ENCODE measurements around the gene SPOPL.

Gene SPOPL

DNA sequence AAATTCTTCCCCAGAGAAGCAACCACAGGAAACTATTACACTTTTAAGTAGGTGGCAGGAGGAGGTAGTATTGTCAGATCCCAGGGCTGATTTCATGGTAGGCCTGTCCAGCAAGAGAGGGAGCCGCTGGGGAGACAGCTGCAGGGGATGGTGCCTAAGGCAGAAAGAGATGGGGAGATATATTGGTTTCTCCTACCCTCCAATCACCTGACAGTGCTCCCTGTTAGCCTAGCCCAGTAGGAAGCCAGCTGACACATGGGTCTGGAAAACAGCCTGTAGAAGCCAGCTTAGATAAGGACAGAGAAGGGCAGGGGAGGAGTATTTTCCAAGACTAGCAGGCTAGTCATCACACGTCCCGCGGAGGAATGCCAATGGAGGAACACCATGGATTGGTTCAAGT lies 8.2 kb upstream of the SPOPL start:
- in situ Hi-C loops (cut with MboI; ENCODE audit: low sequenced_read_pairs), result no loop called here

- in situ Hi-C loops (cut with MboI; ENCODE audit: low sequenced_read_pairs), result no loop called here
Observed at GRCh38 chr2:138494265-138494966, 7.2 kb upstream of the SPOPL start.

DNA sequence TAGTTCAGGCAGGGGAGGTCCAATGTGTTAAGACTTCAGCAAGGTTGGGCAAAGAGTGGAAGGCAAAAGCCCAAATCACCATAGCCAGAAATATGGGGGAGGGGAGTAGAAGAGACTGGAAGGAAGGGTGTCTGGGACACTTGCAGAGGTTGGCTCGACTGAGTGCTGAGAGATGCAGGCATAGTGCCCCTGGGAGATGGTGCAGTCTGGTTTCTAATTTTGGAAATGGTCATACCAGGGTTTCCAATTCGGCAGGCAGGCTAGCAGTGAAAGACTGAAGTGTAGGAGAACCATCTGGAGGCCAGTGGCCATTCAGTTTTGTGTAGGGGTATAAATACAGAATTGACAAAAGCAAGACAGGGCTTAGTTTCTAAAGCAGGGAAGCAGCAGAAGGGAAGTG lies 6.2 kb upstream of the SPOPL start:
- in situ Hi-C loops (cut with MboI; ENCODE audit: low sequenced_read_pairs), result no loop called here

GRCh38 chr2:138496096-138496651 lies 5.4 kb upstream of the SPOPL start:
- in situ Hi-C loops (cut with MboI; ENCODE audit: low sequenced_read_pairs), result no loop called here

- in situ Hi-C loops (cut with MboI; ENCODE audit: low sequenced_read_pairs), result no loop called here
Observed at GRCh38 chr2:138497294-138497693, 4.3 kb upstream of the SPOPL start.

DNA sequence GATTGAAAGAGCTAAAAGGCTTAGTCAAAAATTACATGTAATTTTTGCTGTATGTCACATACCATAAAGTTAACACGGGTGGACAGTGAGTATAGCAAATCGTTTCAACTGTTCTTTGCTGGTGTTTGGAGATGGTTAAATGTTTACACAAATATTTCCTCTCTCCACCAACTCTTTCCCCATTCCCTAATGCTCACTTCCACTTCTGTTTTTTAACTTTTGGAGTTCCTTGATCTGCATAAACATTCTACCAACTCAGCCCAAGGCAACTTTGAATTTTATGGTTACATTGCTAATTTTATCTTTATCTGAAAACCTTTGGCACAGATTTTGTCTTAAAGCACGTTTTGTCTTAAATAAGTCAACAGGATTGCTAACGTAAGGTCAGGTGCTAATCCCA lies 1.9 kb upstream of the SPOPL start:
- in situ Hi-C loops (cut with MboI; ENCODE audit: low sequenced_read_pairs), result no loop called here

GRCh38 chr2:138500592-138501424 lies 762 bp upstream of the SPOPL start:
- in situ Hi-C loops (cut with MboI; ENCODE audit: low sequenced_read_pairs), result no loop called here

- in situ Hi-C loops (cut with MboI; ENCODE audit: low sequenced_read_pairs), result no loop called here
Observed at GRCh38 chr2:138502255-138503086, 901 bp downstream of the SPOPL start.

GRCh38 chr2:138503087-138503442 lies 1.5 kb downstream of the SPOPL start:
- in situ Hi-C loops (cut with MboI; ENCODE audit: low sequenced_read_pairs), result no loop called here

DNA sequence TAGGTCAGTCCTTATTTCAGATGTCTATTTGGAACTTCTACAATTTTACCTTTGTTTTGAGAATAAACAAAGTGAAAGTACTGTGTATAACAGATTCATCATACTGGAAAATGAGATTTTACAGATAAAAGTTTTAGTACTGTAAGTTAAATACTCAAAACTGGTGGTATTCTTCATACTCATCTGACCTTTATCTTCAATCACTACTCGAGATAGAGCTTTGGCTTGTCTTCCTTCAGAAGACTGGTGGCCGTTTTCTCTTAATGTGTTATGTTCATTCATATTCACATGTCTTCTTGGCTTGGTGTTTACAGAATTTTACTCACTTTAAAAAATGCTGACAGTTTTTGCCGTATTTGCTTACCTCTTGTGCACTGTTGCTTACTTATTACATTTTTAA lies 2.1 kb downstream of the SPOPL start:
- in situ Hi-C loops (cut with MboI; ENCODE audit: low sequenced_read_pairs), result no loop called here

GRCh38 chr2:138504092-138504491 lies 2.5 kb downstream of the SPOPL start:
- in situ Hi-C loops (cut with MboI; ENCODE audit: low sequenced_read_pairs), result no loop called here

DNA sequence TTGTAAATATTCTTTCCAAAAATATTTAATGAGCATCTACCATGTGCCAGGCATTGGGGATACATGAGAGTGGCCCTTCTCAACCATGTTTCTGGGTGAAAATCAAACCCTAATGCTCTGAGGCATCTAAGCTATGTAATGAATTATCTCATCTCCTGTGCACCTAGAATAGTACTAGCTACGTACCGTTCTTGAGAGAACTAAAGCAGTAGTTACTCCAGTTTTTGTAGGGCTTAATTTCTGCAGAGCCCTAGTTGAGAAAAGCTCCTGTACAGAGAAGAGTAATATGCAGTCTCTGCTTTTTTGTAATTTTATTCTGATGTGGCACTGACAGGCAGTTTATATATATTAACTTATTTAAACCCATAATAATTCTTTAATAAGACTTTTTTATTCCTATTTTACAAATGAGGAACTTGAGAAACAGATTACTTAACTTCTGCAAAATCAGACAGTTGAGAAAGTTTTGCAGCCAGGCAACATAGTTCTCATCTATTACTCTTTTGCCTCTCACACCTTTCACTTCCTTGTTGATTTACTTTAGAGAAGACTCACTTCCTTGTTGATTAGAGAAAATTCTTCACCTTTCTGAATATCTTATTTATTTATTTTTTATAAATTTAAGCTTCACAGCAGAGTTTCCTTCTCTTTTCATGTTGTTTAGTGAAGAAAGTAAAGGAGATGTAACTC lies 3.1 kb downstream of the SPOPL start:
- in situ Hi-C loops (cut with MboI; ENCODE audit: low sequenced_read_pairs), result no loop called here

DNA sequence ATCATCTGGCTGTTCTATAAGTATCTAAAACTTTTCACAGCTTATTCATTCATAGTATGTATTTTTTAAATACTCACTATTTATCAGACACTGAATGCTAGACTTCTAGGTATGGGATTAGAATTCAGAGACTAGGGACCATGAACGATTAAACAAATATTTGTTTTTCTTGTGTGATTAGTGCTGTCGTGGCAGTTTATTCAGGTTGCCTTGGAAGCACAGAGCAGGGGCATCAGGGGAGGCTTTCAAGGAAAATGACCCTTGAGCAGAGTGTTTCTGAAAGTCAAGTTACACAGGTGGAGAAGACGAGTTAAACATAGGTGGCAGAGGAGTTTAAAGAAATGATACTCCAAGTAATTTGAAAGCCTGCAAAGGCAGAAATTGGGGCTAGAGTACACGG lies 5.7 kb downstream of the SPOPL start:
- in situ Hi-C loops (cut with MboI; ENCODE audit: low sequenced_read_pairs), result no loop called here

DNA sequence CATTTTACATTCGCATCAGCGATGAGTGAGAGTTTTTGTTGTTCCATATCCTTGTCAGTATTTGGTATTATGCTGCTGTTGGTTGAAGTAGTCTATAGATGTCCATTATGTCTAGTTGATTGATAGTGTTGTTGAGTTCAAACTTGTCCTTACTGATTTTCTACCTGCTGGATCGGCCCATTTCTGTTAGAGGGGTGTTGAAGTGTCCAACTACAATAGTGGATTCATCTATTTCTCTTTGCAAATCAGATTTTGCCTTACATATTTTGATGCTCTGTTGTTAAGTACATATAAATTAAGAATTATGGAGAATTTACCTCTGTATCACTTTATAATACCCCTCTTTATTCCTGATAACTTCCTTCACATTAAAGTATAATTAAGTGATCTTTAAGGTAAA lies 8.7 kb downstream of the SPOPL start:
- in situ Hi-C loops (cut with MboI; ENCODE audit: low sequenced_read_pairs), result no loop called here

GRCh38 chr2:138512672-138513071 lies 11.1 kb downstream of the SPOPL start:
- in situ Hi-C loops (cut with MboI; ENCODE audit: low sequenced_read_pairs), result no loop called here

- in situ Hi-C loops (cut with MboI; ENCODE audit: low sequenced_read_pairs), result no loop called here
Observed at GRCh38 chr2:138514173-138514572, 12.6 kb downstream of the SPOPL start.

DNA sequence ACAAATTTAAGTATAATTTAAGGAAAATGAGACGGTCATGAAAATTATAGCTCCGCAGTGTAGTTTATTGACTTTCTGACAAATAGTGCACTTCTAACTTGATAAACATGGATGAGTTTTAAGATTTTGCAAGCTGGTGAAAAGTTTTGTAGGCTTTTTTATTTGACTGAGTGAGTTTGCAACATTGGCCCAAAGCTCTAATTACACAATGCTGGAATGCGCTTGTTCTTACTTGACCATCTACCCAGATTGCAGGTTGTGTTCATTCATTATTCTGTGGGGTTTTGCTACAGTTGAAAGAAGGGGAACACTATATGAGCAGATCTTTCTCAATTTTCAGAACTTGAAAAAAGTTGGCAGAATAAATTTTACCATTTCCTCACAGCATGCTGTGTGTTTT lies 13.5 kb downstream of the SPOPL start:
- in situ Hi-C loops (cut with MboI; ENCODE audit: low sequenced_read_pairs), result no loop called here

DNA sequence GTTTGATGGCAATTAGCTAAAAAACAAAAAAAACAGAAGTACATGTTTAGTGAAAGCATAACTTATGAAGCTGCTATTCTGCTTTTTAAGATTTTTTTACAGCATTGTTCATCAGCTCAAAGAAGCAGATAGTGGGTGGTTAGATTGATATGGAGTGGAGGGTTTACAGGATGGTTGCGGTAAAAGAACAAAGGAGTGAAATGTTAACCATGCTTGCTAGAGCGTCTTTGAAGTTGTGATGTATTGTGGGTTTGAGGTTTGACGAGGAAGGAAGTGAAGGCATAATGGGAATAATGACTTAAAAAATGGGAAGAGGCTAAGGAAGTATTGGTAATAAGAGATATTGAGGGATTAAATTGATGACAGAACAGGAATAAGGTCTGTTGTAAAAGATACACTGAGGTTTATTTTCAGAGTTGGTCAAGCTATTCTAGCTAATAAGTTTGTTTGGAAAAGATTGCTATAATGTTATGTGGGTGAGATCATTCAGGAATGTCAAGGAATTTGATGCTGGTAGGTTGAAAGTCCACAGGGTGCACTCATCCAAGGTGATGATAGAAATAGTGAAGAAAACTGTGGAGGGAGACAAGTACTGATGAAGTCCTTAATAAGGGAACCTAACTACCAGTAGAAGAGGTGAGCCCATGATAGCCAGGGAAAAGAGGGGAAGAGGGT lies 14.6 kb downstream of the SPOPL start:
- in situ Hi-C loops (cut with MboI; ENCODE audit: low sequenced_read_pairs), result no loop called here

- in situ Hi-C loops (cut with MboI; ENCODE audit: low sequenced_read_pairs), result no loop called here
Observed at GRCh38 chr2:138518860-138519259, 17.3 kb downstream of the SPOPL start.

DNA sequence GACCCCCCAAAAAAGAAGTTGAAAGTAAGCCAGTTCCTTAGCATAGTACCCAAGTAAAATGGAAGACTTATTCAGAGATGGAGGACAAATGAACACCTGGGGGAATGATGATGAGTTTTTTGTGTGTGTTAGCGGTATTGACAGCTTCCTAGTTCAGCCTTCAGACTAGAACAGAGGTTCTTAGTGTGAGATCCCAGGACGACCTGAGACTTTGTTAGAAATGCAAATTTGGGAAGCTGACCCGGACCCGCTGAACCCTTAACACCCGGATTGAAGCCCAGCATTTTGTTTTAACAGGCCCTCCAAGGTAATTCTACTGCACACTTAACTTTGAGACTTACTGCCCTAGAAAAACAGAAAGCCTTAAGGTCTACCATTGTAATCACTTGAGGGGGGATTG lies 20.3 kb downstream of the SPOPL start:
- in situ Hi-C loops (cut with MboI; ENCODE audit: low sequenced_read_pairs), result no loop called here
